OCI-LY7 (cell line): ENCODE data around the gene DOCK1. TPM values are rescaled to one million over a fixed set of nuclear protein-coding genes. Genes with fewer than 3 reads are reported as not detected.
"Not testable (repeated sequence)": the region's sequence is repeated elsewhere in the genome, so short reads cannot be mapped to it uniquely, and the experiment has no call there.

Experiments used
- BruUV-seq: library from RNA; stranded (reverse); fragments of 400-500 nt; replicated peaks from 2 replicates; lab custom pipeline; 2021; lab: Mats Ljungman, UMichigan
- CTCF ChIA-PET: fragments of 300-600 bp; sonication (Branson Sonifier 250); formaldehyde crosslinking; loops from one replicate; lab custom pipeline; 2022; ENCODE audit warnings: antibody characterized with exemption; ENCODE audit not compliant: unreplicated experiment; lab: Charles Lee
- POLR2A ChIA-PET: fragments of 300-600 bp; sonication (Branson Sonifier 250); formaldehyde crosslinking; loops from one replicate; lab custom pipeline; 2022; ENCODE audit warnings: antibody characterized with exemption; lab: Charles Lee
- DNase-seq: peaks from one replicate; pipeline ENCODE4 v3.0.0-alpha.2; 2015; ENCODE audit warnings: low spot score
- H2AFZ ChIP-seq: fragments of 200-600 bp; sonication (generic), shearing (Covaris generic); 2 replicates; pipeline ENCODE4 v1.6.1; 2014; ENCODE audit warnings: mild to moderate bottlenecking, antibody characterized with exemption, low read length, moderate library complexity
- H3K27ac ChIP-seq: fragments of 200-600 bp; sonication (generic); 2 replicates; pipeline ENCODE4 v1.5.1; 2014; ENCODE audit warnings: mixed run types, low read depth, mild to moderate bottlenecking, moderate library complexity, low read length, inconsistent platforms; ENCODE audit not compliant: poor library complexity, severe bottlenecking
- H3K36me3 ChIP-seq: fragments of 200-600 bp; sonication (generic); 2 replicates; pipeline ENCODE4 v1.6.1; 2014; ENCODE audit warnings: mild to moderate bottlenecking, antibody characterized with exemption, low read length, moderate library complexity, mixed read lengths; ENCODE audit not compliant: insufficient read depth
- H3K4me1 ChIP-seq: fragments of 200-600 bp; sonication (generic); 2 replicates; pipeline ENCODE4 v1.5.1; 2014; ENCODE audit warnings: mild to moderate bottlenecking, low read length; ENCODE audit not compliant: insufficient read depth, poor library complexity, severe bottlenecking
- H3K4me2 ChIP-seq: fragments of 200-600 bp; sonication (generic); 2 replicates; pipeline ENCODE4 v1.6.1; 2014; ENCODE audit warnings: mild to moderate bottlenecking, low read length
- H3K4me3 ChIP-seq: fragments of 200-600 bp; sonication (generic); 2 replicates; pipeline ENCODE4 v1.5.1; 2014; ENCODE audit warnings: mild to moderate bottlenecking, low read depth, low read length; ENCODE audit not compliant: poor library complexity, severe bottlenecking
- H3K79me2 ChIP-seq: fragments of 200-600 bp; sonication (generic); 2 replicates; pipeline ENCODE4 v1.6.1; 2016; ENCODE audit warnings: low read depth, mild to moderate bottlenecking, low read length, moderate library complexity, mixed read lengths; ENCODE audit not compliant: insufficient read depth
- H3K9me2 ChIP-seq: fragments of 200-600 bp; sonication (generic); 2 replicates; pipeline ENCODE4 v1.6.1; 2016; ENCODE audit warnings: mild to moderate bottlenecking, low read length, mixed read lengths; ENCODE audit not compliant: insufficient read depth
- H3K9me3 ChIP-seq: fragments of 200-600 bp; sonication (generic); 2 replicates; pipeline ENCODE4 v1.6.1; 2014; ENCODE audit warnings: mild to moderate bottlenecking, mixed run types, low read length, mixed read lengths
- H4K20me1 ChIP-seq: fragments of 200-600 bp; sonication (generic); 2 replicates; pipeline ENCODE4 v1.6.1; 2014; ENCODE audit warnings: mild to moderate bottlenecking, antibody characterized with exemption, low read length, moderate library complexity, mixed read lengths; ENCODE audit not compliant: insufficient read depth
- CTCF ChIP-seq: fragments of 200-600 bp; sonication (generic); conservative IDR thresholded peaks from 2 replicates; pipeline ENCODE4 v1.5.1; 2014; ENCODE audit warnings: mild to moderate bottlenecking, antibody characterized with exemption, low read length, moderate library complexity, mixed read lengths
- EZH2phosphoT487 ChIP-seq: fragments of 200-600 bp; sonication (generic); IDR thresholded peaks from 2 replicates; pipeline ENCODE4 v1.6.1; 2018; ENCODE audit warnings: low read depth, borderline replicate concordance, mild to moderate bottlenecking, mixed run types, antibody characterized with exemption, low read length, moderate library complexity, mixed read lengths
- intact Hi-C: fragments of 100-400 bp; cut with micrococcal nuclease; formaldehyde crosslinking; loops from one replicate; pipeline ENCODE4 v1.10.0; 2022; ENCODE audit not compliant: unreplicated experiment
- total RNA-seq, 2 experiments: library from RNA; depleted of rRNA in 1 of 2; stranded (reverse); fragments of >200 nt in 1 of 2; shearing (Covaris generic) in 1 of 2; gene quantifications; 2 replicates each; pipeline ENCODE4 v1.2.3, GENCODE V29; 2014 to 2022

The DOCK1 gene
- total RNA-seq, 2 experiments from 2014 or later, result not detected

GRCh38 chr10:127307338-127307737 is 402.1 kb downstream of the DOCK1 start:
- Histone ChIP-seq H3K4me1 (no peaks in the 10 kb centered on the region), H3K4me3 (no peak overlapping the region), H4K20me1 (no peaks in the 10 kb centered on the region), H3K27ac (no peak overlapping the region), H3K9me2 (no peaks in the 10 kb centered on the region), H3K9me3 (no peaks in the 10 kb centered on the region), H3K79me2 (no peaks in the 10 kb centered on the region), H3K4me2 (no peak overlapping the region), H3K36me3 (no peaks in the 10 kb centered on the region), H2AFZ (no peak overlapping the region)
- DNase-seq, result no peak
- CTCF ChIA-PET, result no interaction called here
- TF ChIP-seq EZH2phosphoT487, result no peak
- TF ChIP-seq CTCF, result no peak
- intact Hi-C loops, result no loop called here
- POLR2A ChIA-PET, result no interaction called here
- BruUV-seq, result no TSS peak

GRCh38 chr10:127308031-127308430 is 402.8 kb downstream of the DOCK1 start:
- POLR2A ChIA-PET, result interaction anchor here (0.6 kb wide), 1 partner anchor 469 kb away, joined by 5 read pairs; no protein-coding TSS in a partner anchor
- H3K9me3 ChIP-seq, result no peaks in the 10 kb centered on the region
- intact Hi-C loops, result no loop called here
- DNase-seq, result no peak
- H3K4me3 ChIP-seq, result no peak overlapping the region
- no peaks in the 10 kb centered on the region for H3K4me1 ChIP-seq
- TF ChIP-seq EZH2phosphoT487, result no peak
- H3K9me2 ChIP-seq, result no peaks in the 10 kb centered on the region
- CTCF ChIA-PET, result no interaction called here
- H3K79me2 ChIP-seq, result no peaks in the 10 kb centered on the region
- H3K27ac ChIP-seq, result no peak overlapping the region
- H2AFZ ChIP-seq, result no peak overlapping the region
- BruUV-seq, result no TSS peak
- no peaks in the 10 kb centered on the region for H4K20me1 ChIP-seq
- no peaks in the 10 kb centered on the region for H3K36me3 ChIP-seq
- no peak overlapping the region for H3K4me2 ChIP-seq

- H3K4me2 ChIP-seq, BruUV-seq: not testable (repeated sequence)
These were observed 404.4 kb downstream of the DOCK1 start for GRCh38 chr10:127309619-127310018.

GRCh38 chr10:127310430-127310829 is 405.2 kb downstream of the DOCK1 start:
- H2AFZ ChIP-seq, result no peak overlapping the region
- H3K9me3 ChIP-seq, result no peaks in the 10 kb centered on the region
- no TSS peak for BruUV-seq
- no peak for DNase-seq
- no peak for TF ChIP-seq CTCF
- TF ChIP-seq EZH2phosphoT487, result no peak
- no peak overlapping the region for H3K27ac ChIP-seq
- no peaks in the 10 kb centered on the region for H3K36me3 ChIP-seq
- no peaks in the 10 kb centered on the region for H3K9me2 ChIP-seq
- intact Hi-C loops, result no loop called here
- no peaks in the 10 kb centered on the region for H3K4me1 ChIP-seq
- POLR2A ChIA-PET, result no interaction called here
- H3K4me2 ChIP-seq, result no peak overlapping the region
- H3K79me2 ChIP-seq, result no peaks in the 10 kb centered on the region
- no peak overlapping the region for H3K4me3 ChIP-seq
- no peaks in the 10 kb centered on the region for H4K20me1 ChIP-seq
- CTCF ChIA-PET, result no interaction called here

More at GRCh38 chr10:127309619-127310018, 404.4 kb downstream of the DOCK1 start:
- H3K4me1 ChIP-seq, DNase-seq, H3K36me3 ChIP-seq, H3K79me2 ChIP-seq, POLR2A ChIA-PET, H2AFZ ChIP-seq, H3K27ac ChIP-seq, H4K20me1 ChIP-seq, H3K9me3 ChIP-seq, intact Hi-C loops, H3K4me3 ChIP-seq, H3K9me2 ChIP-seq, CTCF ChIA-PET: not testable (repeated sequence)
